ENCODE results near the gene WDR37.
A peak's percentile ranks its signal among the peaks of the same experiment; 100 is the strongest.
"Not testable (repeated sequence)": the region's sequence is repeated elsewhere in the genome, so short reads cannot be mapped to it uniquely, and the experiment has no call there.

The WDR37 gene, protein sequence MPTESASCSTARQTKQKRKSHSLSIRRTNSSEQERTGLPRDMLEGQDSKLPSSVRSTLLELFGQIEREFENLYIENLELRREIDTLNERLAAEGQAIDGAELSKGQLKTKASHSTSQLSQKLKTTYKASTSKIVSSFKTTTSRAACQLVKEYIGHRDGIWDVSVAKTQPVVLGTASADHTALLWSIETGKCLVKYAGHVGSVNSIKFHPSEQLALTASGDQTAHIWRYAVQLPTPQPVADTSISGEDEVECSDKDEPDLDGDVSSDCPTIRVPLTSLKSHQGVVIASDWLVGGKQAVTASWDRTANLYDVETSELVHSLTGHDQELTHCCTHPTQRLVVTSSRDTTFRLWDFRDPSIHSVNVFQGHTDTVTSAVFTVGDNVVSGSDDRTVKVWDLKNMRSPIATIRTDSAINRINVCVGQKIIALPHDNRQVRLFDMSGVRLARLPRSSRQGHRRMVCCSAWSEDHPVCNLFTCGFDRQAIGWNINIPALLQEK

GRCh38 chr10:1056326-1057105 lies at the start of gene WDR37:
WDR37 (plus strand) TSS chr10:1056385; CDS start chr10:1072156, 15,771 bp downstream.
- H3K4me3 ChIP-seq (ENCODE audit: low read depth, low read length) = peak within 1 kb of the TSS; percentile 79
- peak; percentile 65 for DNase-seq (ENCODE audit: low read depth)

DNA sequence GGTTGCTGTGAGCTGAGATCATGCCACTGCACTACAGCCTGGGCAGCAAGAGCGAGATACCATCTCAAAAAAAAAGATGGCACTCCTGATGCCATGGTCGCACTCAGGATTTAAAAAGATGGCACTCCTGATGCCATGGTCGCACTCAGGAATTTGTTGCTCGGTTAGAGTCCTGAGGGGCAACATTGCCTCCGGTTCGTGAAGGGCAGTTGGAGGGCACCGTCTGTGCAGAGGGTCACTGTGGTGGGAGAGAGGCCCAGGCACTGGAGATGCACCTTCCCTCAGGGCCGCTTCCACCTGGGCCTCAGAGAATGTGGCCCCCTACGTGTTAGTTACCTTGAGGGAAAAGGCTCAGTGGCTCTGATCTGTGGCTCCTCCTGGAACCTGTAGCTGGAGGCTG lies 49.6 kb upstream of the WDR37 start:
- H3K4me3 ChIP-seq (ENCODE audit: low read depth, low read length) = no peak overlapping the region
- no peak for DNase-seq (ENCODE audit: low read depth)

- H3K4me3 ChIP-seq (ENCODE audit: low read depth, low read length) = no peak overlapping the region
- no peak for DNase-seq (ENCODE audit: low read depth)
These were observed 48.6 kb upstream of the WDR37 start for GRCh38 chr10:1007583-1007982.

GRCh38 chr10:1009071-1009494 lies 47.1 kb upstream of the WDR37 start:
- H3K4me3 ChIP-seq (ENCODE audit: low read depth, low read length) = no peak overlapping the region
- DNase-seq (ENCODE audit: low read depth) = no peak

DNA sequence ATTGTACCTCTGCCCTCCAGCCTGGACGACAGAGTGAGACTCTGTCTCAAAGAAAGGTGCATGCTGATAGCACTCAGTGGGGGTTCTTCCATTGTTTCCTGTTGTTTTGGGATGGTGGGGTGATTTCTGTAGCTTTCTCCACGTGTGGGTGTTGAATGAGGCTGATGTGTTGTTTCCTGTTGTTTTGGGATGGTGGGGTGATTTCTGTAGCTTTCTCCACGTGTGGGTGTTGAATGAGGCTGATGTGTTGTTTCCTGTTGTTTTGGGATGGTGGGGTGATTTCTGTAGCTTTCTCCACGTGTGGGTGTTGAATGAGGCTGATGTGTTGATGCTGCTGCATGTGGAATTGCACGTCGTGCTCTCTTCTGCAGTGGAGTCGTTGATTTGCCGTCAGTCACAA lies 46.2 kb upstream of the WDR37 start:
- not testable (repeated sequence) for H3K4me3 ChIP-seq (ENCODE audit: low read depth, low read length); DNase-seq (ENCODE audit: low read depth)

DNA sequence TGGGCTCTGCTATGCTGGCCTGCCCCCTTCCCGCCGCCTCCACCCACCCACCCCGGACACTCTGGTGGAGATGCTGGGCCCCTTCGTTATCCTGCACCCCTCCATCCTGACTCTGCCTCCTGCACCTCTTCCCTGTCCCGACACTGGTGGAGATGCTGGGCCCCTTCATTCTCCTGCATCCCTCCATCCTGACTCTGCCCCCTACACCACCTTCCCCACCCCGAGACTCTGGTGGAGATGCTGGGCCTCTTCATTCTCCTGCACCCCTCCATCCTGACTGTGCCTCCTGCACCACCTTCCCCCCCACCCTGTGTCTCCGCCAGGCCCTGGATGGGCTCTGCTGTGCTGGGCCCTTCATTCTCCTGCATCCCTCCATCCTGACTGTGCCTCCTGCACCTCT lies 45.5 kb upstream of the WDR37 start:
- H3K4me3 ChIP-seq (ENCODE audit: low read depth, low read length) = no peak overlapping the region
- no peak for DNase-seq (ENCODE audit: low read depth)

DNA sequence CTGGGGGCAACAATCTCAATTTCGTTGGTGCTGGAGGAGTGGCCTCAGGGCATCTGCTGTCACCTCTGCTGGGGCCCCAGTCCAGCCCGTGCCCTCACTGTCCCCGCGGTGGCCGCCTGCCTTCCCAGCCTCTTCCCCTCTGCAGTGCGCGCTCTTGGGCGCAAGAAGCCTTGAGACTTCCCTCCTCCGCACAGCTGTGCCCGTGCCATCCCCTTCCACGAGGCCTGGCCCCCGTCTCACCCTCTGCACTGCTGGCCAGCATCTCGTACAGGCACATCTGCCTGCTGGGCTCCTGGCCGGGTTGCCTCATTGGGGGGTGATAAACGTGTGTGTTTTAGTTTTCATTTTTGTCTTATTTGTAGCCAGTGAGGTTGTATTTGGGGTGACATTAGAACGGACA lies 44.5 kb upstream of the WDR37 start:
- no peak overlapping the region for H3K4me3 ChIP-seq (ENCODE audit: low read depth, low read length)
- DNase-seq (ENCODE audit: low read depth) = no peak

DNA sequence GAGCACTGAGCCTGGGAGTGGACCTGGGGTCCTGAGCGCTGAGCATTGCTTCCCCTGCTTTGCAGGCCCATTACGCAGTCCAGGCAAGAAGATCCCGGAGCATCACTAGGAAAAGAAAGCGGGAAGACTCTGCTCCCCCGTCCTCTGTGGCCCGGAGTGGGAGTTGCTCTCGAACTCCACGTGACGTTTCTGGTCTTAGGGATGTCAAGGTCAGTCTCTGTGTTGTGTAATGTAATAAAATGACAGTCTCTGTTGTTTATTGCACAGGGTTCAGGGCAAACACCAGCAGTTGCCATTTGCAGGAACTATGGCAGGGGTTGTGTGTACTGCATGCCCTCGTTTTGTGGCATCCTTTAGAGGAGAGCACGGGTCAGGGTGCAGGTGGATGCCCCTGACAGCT lies 40.5 kb upstream of the WDR37 start:
- no peak for DNase-seq (ENCODE audit: low read depth)
- no peak overlapping the region for H3K4me3 ChIP-seq (ENCODE audit: low read depth, low read length)

GRCh38 chr10:1019362-1019761 lies 36.8 kb upstream of the WDR37 start:
- H3K4me3 ChIP-seq (ENCODE audit: low read depth, low read length) = no peak overlapping the region

GRCh38 chr10:1020460-1020859 lies 35.7 kb upstream of the WDR37 start:
- no peak for DNase-seq (ENCODE audit: low read depth)
- no peak overlapping the region for H3K4me3 ChIP-seq (ENCODE audit: low read depth, low read length)

More at GRCh38 chr10:1019362-1019761, 36.8 kb upstream of the WDR37 start:
- no peak for DNase-seq (ENCODE audit: low read depth)

DNA sequence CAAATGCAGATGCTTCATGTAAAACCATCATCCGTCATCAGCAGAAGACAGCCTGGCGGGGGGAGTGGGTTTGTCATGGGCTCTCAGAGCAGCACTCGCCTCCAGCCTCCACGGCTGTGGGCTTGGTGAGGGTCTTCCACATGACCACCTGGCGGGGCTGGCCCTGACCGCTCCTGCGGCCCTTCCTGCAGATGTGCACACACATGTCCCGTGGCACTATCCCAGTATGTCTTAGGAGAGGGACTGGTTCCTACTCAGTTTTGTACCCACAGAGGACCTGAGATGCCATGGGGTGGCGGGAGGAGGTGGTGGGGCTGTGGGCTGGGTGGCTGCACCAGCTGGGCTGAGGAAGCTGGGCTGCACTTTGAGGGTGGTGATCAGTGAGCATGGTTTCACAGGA lies 35.2 kb upstream of the WDR37 start:
- DNase-seq (ENCODE audit: low read depth) = no peak
- H3K4me3 ChIP-seq (ENCODE audit: low read depth, low read length) = no peak overlapping the region

- no peak for DNase-seq (ENCODE audit: low read depth)
- H3K4me3 ChIP-seq (ENCODE audit: low read depth, low read length) = no peak overlapping the region
These were observed 33.8 kb upstream of the WDR37 start for GRCh38 chr10:1022413-1022812.

- H3K4me3 ChIP-seq (ENCODE audit: low read depth, low read length) = no peak overlapping the region
- DNase-seq (ENCODE audit: low read depth) = no peak
These were observed 32.1 kb upstream of the WDR37 start for GRCh38 chr10:1024103-1024502.

DNA sequence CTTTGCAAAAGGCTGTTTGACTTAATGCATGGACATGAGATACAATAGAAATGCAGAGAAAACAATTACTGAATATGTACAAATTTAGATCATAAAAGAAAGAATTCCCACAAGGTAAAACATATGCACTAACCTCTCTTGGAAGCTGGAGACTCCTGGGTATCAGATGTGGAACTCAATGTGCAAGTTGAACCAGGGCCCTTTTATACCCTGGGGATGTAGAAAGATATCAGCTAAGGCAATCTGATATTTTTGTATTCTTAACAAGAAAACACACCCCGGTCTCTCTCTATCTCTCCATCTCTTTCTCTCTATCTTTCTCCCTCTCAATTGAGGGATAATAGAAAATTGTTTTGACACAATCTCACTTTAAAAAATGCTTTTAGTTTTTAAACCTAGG lies 30.5 kb upstream of the WDR37 start, which contains the start of gene IDI2:
Gene IDI2, minus strand, starts transcription at position 177 of the 400 bp plus-strand sequence. CDS start 1,136 bp downstream, outside the sequence.
- no peak for DNase-seq (ENCODE audit: low read depth)
- H3K4me3 ChIP-seq (ENCODE audit: low read depth, low read length) = no peak within 1 kb of the TSS

GRCh38 chr10:1026578-1026977 lies 29.6 kb upstream of the WDR37 start:
- no peak for DNase-seq (ENCODE audit: low read depth)
- H3K4me3 ChIP-seq (ENCODE audit: low read depth, low read length) = no peak overlapping the region

GRCh38 chr10:1029838-1030237 lies 26.3 kb upstream of the WDR37 start:
- DNase-seq (ENCODE audit: low read depth) = no peak
- no peak overlapping the region for H3K4me3 ChIP-seq (ENCODE audit: low read depth, low read length)

DNA sequence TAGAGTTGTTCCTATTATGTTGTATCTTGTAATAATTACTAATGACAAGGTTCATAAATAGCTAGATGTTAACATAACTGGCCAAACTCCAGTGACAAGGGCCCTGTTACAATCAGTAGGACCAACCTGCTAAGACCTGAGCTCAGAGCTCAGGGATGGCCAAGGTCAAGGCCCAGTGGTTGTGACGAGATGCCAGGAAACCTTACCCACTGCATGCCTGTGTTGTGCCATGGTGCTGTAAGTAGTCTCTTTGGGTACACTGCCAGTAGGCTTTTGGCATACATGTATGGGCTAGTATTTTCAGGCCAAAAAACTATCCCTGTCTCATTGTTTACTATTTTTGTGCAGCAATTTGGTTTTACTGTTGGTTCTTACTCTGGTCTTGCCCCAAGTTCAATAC lies 22.6 kb upstream of the WDR37 start:
- no peak overlapping the region for H3K4me3 ChIP-seq (ENCODE audit: low read depth, low read length)

DNA sequence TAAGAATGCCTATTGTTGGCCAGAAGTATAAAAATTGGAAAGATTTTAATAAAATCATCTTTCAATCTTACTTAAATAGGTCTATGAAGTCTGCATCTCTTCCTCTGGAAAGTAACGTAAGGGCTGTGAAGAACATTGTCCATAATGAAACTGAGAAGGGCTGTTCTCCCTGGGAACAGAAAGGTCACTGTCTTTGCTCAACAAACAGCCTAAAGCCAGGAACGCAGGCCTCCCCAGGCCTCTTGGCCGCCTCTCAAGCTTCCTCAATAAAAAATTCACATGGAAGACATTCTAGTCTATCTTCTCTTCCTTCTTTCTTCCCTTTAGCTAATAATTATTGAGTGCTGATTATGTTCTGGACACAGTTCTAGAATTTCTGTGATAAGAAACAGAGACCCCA lies 21.4 kb upstream of the WDR37 start:
- H3K4me3 ChIP-seq (ENCODE audit: low read depth, low read length) = no peak overlapping the region
- no peak for DNase-seq (ENCODE audit: low read depth)

More for the DNA sequence above, 22.6 kb upstream of the WDR37 start:
- DNase-seq (ENCODE audit: low read depth) = no peak

DNA sequence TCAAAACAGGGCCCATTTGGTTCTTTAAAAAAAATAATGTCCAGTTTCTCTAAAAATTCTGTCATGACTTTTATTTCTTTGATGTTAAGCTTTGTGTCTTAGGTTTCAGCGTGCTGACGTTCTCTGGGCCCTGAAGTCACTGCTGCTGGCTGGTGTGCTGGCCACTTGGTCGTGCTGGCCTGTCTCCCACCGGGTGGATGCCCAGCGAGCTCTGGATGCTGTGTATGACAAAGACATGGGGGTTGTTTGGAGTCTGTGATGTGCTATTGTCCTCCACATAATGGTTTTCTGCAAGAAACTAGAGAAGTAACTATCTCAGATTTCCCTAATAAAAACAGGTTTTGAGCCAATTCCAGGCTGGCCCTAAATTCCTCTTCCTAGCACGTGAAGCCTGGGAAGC lies 21.0 kb upstream of the WDR37 start:
- DNase-seq (ENCODE audit: low read depth) = no peak
- H3K4me3 ChIP-seq (ENCODE audit: low read depth, low read length) = no peak overlapping the region

- DNase-seq (ENCODE audit: low read depth) = no peak
- no peak overlapping the region for H3K4me3 ChIP-seq (ENCODE audit: low read depth, low read length)
These were observed 19.8 kb upstream of the WDR37 start for GRCh38 chr10:1036341-1036791.
